ENCODE data around the gene BCL6. TPM values are rescaled to one million over a fixed set of nuclear protein-coding genes. Genes with fewer than 3 reads are reported as not detected.

Gene BCL6
- total and polyA plus RNA-seq, 2 experiments from 2014 or later, result 32.0 to 46.5 TPM

- peak overlapping the region; percentile 93 for H3K27ac ChIP-seq
- no peak for TF ChIP-seq EZH2 (IDR thresholded peaks at IDR 0.05; ENCODE audit: borderline replicate concordance)
- TF ChIP-seq, protein P1, sequence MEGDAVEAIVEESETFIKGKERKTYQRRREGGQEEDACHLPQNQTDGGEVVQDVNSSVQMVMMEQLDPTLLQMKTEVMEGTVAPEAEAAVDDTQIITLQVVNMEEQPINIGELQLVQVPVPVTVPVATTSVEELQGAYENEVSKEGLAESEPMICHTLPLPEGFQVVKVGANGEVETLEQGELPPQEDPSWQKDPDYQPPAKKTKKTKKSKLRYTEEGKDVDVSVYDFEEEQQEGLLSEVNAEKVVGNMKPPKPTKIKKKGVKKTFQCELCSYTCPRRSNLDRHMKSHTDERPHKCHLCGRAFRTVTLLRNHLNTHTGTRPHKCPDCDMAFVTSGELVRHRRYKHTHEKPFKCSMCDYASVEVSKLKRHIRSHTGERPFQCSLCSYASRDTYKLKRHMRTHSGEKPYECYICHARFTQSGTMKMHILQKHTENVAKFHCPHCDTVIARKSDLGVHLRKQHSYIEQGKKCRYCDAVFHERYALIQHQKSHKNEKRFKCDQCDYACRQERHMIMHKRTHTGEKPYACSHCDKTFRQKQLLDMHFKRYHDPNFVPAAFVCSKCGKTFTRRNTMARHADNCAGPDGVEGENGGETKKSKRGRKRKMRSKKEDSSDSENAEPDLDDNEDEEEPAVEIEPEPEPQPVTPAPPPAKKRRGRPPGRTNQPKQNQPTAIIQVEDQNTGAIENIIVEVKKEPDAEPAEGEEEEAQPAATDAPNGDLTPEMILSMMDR (IDR thresholded peaks at IDR 0.05; ENCODE audit: poor library complexity), result peak; percentile 97
- H2AFZ ChIP-seq, result peak overlapping the region; percentile 6
- H3K27me3 ChIP-seq, result no peaks in the 10 kb centered on the region
- H3K36me3 ChIP-seq (replicated peaks; ENCODE audit: insufficient read depth, low read depth), result no peaks in the 10 kb centered on the region
- H3K4me3 ChIP-seq, result peak overlapping the region; percentile 28
- H3K4me2 ChIP-seq, result peak overlapping the region; percentile 94
- no peaks in the 10 kb centered on the region for H3K9me2 ChIP-seq (replicated peaks; ENCODE audit: insufficient read depth)
- peaks cover 87% of the 10 kb centered on the region for H3K79me2 ChIP-seq
- no peaks in the 10 kb centered on the region for H3K9me3 ChIP-seq (ENCODE audit: low read depth)
- WGBS (ENCODE audit: low lambda C conversion rate, missing lambda C conversion rate), result 3% methylated on average over 53 of the region's 53 CpGs
- H3K4me1 ChIP-seq (ENCODE audit: insufficient read depth), result peaks cover 29% of the 10 kb centered on the region
- peak; percentile 92 for DNase-seq (ENCODE audit: low spot score)
- H4K20me1 ChIP-seq (ENCODE audit: insufficient read depth, poor library complexity, severe bottlenecking), result peaks cover 57% of the 10 kb centered on the region
Measured at GRCh38 chr3:187739561-187740332, 5.5 kb downstream of the BCL6 start.

GRCh38 chr3:187739094-187739560 lies 6.1 kb downstream of the BCL6 start:
- Histone ChIP-seq H3K9me2 (replicated peaks; ENCODE audit: insufficient read depth) (no peaks in the 10 kb centered on the region), H2AFZ (no peak overlapping the region), H3K4me3 (peak overlapping the region; percentile 27), H3K27me3 (no peaks in the 10 kb centered on the region), H3K27ac (peak overlapping the region; percentile 93), H3K4me1 (ENCODE audit: insufficient read depth) (peaks cover 29% of the 10 kb centered on the region), H3K4me2 (peak overlapping the region; percentile 94), H3K9me3 (ENCODE audit: low read depth) (no peaks in the 10 kb centered on the region), H3K36me3 (replicated peaks; ENCODE audit: insufficient read depth, low read depth) (no peaks in the 10 kb centered on the region), H3K79me2 (peaks cover 87% of the 10 kb centered on the region), H4K20me1 (ENCODE audit: insufficient read depth, poor library complexity, severe bottlenecking) (peaks cover 63% of the 10 kb centered on the region)
- 6% methylated on average over 22 of the region's 22 CpGs for WGBS (ENCODE audit: low lambda C conversion rate, missing lambda C conversion rate)
- no peak for DNase-seq (ENCODE audit: low spot score)
- TF ChIP-seq, protein P1 (IDR thresholded peaks at IDR 0.05; ENCODE audit: poor library complexity), result no peak
- TF ChIP-seq EZH2 (IDR thresholded peaks at IDR 0.05; ENCODE audit: borderline replicate concordance) (no peak), EZH2phosphoT487 (IDR thresholded peaks at IDR 0.05; ENCODE audit: low read depth, severe bottlenecking, unreplicated experiment) (no peak)

- peak overlapping the region; percentile 34 for H2AFZ ChIP-seq
- peaks cover 29% of the 10 kb centered on the region for H3K4me1 ChIP-seq (ENCODE audit: insufficient read depth)
- H4K20me1 ChIP-seq (ENCODE audit: insufficient read depth, poor library complexity, severe bottlenecking), result peaks cover 70% of the 10 kb centered on the region
- no peaks in the 10 kb centered on the region for H3K9me2 ChIP-seq (replicated peaks; ENCODE audit: insufficient read depth)
- TF ChIP-seq, protein P1 (IDR thresholded peaks at IDR 0.05; ENCODE audit: poor library complexity), result peak; percentile 79
- TF ChIP-seq EZH2 (IDR thresholded peaks at IDR 0.05; ENCODE audit: borderline replicate concordance), result no peak
- no peaks in the 10 kb centered on the region for H3K27me3 ChIP-seq
- H3K4me2 ChIP-seq, result peak overlapping the region; percentile 94
- 4% methylated on average over 43 of the region's 43 CpGs for WGBS (ENCODE audit: low lambda C conversion rate, missing lambda C conversion rate)
- no peaks in the 10 kb centered on the region for H3K36me3 ChIP-seq (replicated peaks; ENCODE audit: insufficient read depth, low read depth)
- H3K9me3 ChIP-seq (ENCODE audit: low read depth), result no peaks in the 10 kb centered on the region
- peak overlapping the region; percentile 93 for H3K27ac ChIP-seq
- DNase-seq (ENCODE audit: low spot score), result peak; percentile 93
- H3K79me2 ChIP-seq, result peaks cover 85% of the 10 kb centered on the region
- peak overlapping the region; percentile 61 for H3K4me3 ChIP-seq
Measured at GRCh38 chr3:187738331-187739093, 6.8 kb downstream of the BCL6 start.

Data from hepatocyte (in vitro differentiated cells).